GDM1 (cell line): ENCODE measurements around the gene TPT1.

ENCODE experiments used
- DNase-seq: peaks from one replicate; lab custom pipeline; 2025; lab: John Stamatoyannopoulos, UW

Gene TPT1

GRCh38 chr13:45333977-45334922, 6.7 kb downstream of the TPT1 start:
- DNase-seq, result peak; percentile 92

GRCh38 chr13:45333251-45333976, 7.6 kb downstream of the TPT1 start:
- DNase-seq, result no peak

GRCh38 chr13:45332831-45333219, 8.2 kb downstream of the TPT1 start:
- DNase-seq, result no peak

GRCh38 chr13:45332036-45332830, 8.8 kb downstream of the TPT1 start:
- no peak for DNase-seq

- DNase-seq, result no peak
Observed at GRCh38 chr13:45331692-45332035, 9.3 kb downstream of the TPT1 start.

- no peak for DNase-seq
Observed at GRCh38 chr13:45331123-45331619, 9.8 kb downstream of the TPT1 start.

GRCh38 chr13:45328661-45329111, 12.3 kb downstream of the TPT1 start:
- DNase-seq, result no peak

GRCh38 chr13:45327253-45327955, 13.6 kb downstream of the TPT1 start:
- DNase-seq, result no peak

- peak; percentile 46 for DNase-seq
Observed at GRCh38 chr13:45325806-45326205, 15.2 kb downstream of the TPT1 start.

GRCh38 chr13:45320876-45321629, 19.9 kb downstream of the TPT1 start:
- DNase-seq, result peak; percentile 29

GRCh38 chr13:45316996-45317395, 24.0 kb downstream of the TPT1 start:
- no peak for DNase-seq

GRCh38 chr13:45316338-45316737, 24.6 kb downstream of the TPT1 start:
- DNase-seq, result no peak

- no peak for DNase-seq
Observed at GRCh38 chr13:45315520-45316167, 25.3 kb downstream of the TPT1 start.

GRCh38 chr13:45314822-45315221, 26.2 kb downstream of the TPT1 start:
- DNase-seq, result no peak

- DNase-seq, result no peak
Observed at GRCh38 chr13:45310341-45311131, 30.4 kb downstream of the TPT1 start.

GRCh38 chr13:45306966-45307365, 34.0 kb downstream of the TPT1 start:
- DNase-seq, result no peak

- no peak for DNase-seq
Observed at GRCh38 chr13:45305079-45305478, 35.9 kb downstream of the TPT1 start.

- DNase-seq, result no peak
Observed at GRCh38 chr13:45303866-45304265, 37.1 kb downstream of the TPT1 start.

GRCh38 chr13:45303026-45303425, 38.0 kb downstream of the TPT1 start:
- no peak for DNase-seq
